HG02678 (cell line): ENCODE data around the gene TMPRSS3.
"Not testable (repeated sequence)": the region's sequence is repeated elsewhere in the genome, so short reads cannot be mapped to it uniquely, and the experiment has no call there.

Source experiments
- ATAC-seq: cut with Tn5 transposase; IDR thresholded peaks from one replicate; pipeline ENCODE4 v1.9.1; 2021; ENCODE audit warnings: mild to moderate bottlenecking, moderate library complexity; ENCODE audit not compliant: unreplicated experiment

Gene TMPRSS3

GRCh38 chr21:42409366-42409765 is 13.5 kb upstream of the TMPRSS3 start:
- ATAC-seq, result no peak

- not testable (repeated sequence) for ATAC-seq
Observed at GRCh38 chr21:42408718-42409117, 12.9 kb upstream of the TMPRSS3 start.

- no peak for ATAC-seq
Observed at GRCh38 chr21:42407476-42407875, 11.6 kb upstream of the TMPRSS3 start.

- ATAC-seq, result no peak
Observed at GRCh38 chr21:42406866-42407265, 11.0 kb upstream of the TMPRSS3 start.

GRCh38 chr21:42406201-42406621 is 10.4 kb upstream of the TMPRSS3 start:
- no peak for ATAC-seq

- no peak for ATAC-seq
Observed at GRCh38 chr21:42405064-42406013, 9.5 kb upstream of the TMPRSS3 start.

- no peak for ATAC-seq
Observed at GRCh38 chr21:42404539-42404938, 8.7 kb upstream of the TMPRSS3 start.

GRCh38 chr21:42403611-42404231 is 7.9 kb upstream of the TMPRSS3 start, which contains the start of gene UBASH3A:
TSS of gene UBASH3A (plus strand) at chr21:42403902. CDS start at chr21:42403946, 44 bp downstream.
- ATAC-seq, result no peak

GRCh38 chr21:42401820-42402251 is 6.0 kb upstream of the TMPRSS3 start:
- ATAC-seq, result no peak

GRCh38 chr21:42401154-42401553 is 5.3 kb upstream of the TMPRSS3 start:
- no peak for ATAC-seq

GRCh38 chr21:42400525-42400924 is 4.7 kb upstream of the TMPRSS3 start:
- ATAC-seq, result no peak

GRCh38 chr21:42398436-42399028 is 2.7 kb upstream of the TMPRSS3 start:
- no peak for ATAC-seq

GRCh38 chr21:42397746-42398394 is 2.0 kb upstream of the TMPRSS3 start:
- ATAC-seq, result no peak

- ATAC-seq, result no peak
Observed at GRCh38 chr21:42396799-42397745, 1.2 kb upstream of the TMPRSS3 start.

GRCh38 chr21:42395302-42395701 is 550 bp downstream of the TMPRSS3 start:
- ATAC-seq, result no peak

GRCh38 chr21:42393443-42393950 is 2.4 kb downstream of the TMPRSS3 start:
- no peak for ATAC-seq

GRCh38 chr21:42392731-42393442 is 3.0 kb downstream of the TMPRSS3 start:
- ATAC-seq, result peak; percentile 65

GRCh38 chr21:42391297-42391696 is 4.6 kb downstream of the TMPRSS3 start:
- ATAC-seq, result no peak

- no peak for ATAC-seq
Observed at GRCh38 chr21:42390696-42391095, 5.2 kb downstream of the TMPRSS3 start.
